ENCODE measurements around the gene TAX1BP3. TPM values are rescaled to one million over a fixed set of nuclear protein-coding genes. Genes with fewer than 3 reads are reported as not detected.
A peak's percentile ranks its signal among the peaks of the same experiment; 100 is the strongest.

Gene TAX1BP3
- polyA plus RNA-seq, 1 donor from 2014 or later, result 72.1 TPM

DNA sequence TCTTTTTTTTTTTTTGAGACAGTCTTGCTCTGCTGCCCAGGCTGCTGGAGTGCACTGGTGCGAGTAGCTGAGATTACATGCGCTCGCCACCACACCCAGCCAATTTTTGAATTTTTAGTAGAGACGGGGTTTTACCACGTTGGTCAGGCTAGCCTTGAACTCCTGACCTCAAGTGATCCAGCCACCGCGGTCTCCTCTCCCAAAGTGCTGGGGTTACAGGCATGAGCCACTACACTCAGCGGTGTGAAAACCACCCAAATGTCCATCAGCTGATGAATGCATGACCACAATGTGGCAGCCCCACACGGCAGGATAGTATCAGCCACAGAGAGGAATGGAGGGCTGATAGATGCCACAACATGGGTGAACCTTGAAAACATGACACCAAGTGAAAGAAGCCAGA is 25.5 kb upstream of the TAX1BP3 start:
- H3K36me3 Mint-ChIP-seq, result peaks cover 5% of the 10 kb centered on the region
- peaks cover 0 to 2% (median 0%) of the 10 kb centered on the region in 3 donors for H3K9me3 Mint-ChIP-seq
- H3K4me1 Mint-ChIP-seq, result peaks cover 6 to 38% (median 32%) of the 10 kb centered on the region in 3 donors
- H3K27me3 Mint-ChIP-seq, result no peaks in the 10 kb centered on the region
- peak overlapping the region; percentile 96 to 100 (median 96) for H3K4me3 Mint-ChIP-seq
- H3K27ac Mint-ChIP-seq, result peak overlapping the region; percentile 93 to 98 (median 96)

DNA sequence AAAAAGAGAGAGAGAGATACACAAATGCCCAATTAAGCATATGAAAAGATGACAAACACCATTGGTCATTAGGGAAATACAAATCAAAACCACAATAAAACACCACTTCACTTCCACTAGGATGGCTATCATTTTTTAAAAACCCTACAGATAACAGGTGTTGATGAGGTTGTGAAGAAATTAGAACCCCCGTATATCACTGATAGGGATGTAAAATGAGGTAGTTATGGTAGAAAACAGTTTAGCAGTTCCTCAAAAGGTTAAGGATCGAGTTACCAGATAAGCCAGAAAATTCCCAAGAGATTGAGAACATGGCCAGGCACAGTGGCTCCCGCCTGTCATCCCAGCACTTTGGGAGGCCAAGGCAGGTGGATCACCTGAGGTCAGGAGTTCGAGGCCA is 24.8 kb upstream of the TAX1BP3 start:
- H3K4me3 Mint-ChIP-seq, result peak overlapping the region; percentile 84 to 96 (median 93)
- no peaks in the 10 kb centered on the region for H3K27me3 Mint-ChIP-seq
- H3K36me3 Mint-ChIP-seq, result peaks cover 8% of the 10 kb centered on the region
- peaks cover 13 to 44% (median 38%) of the 10 kb centered on the region in 3 donors for H3K4me1 Mint-ChIP-seq
- peaks cover 0 to 2% (median 0%) of the 10 kb centered on the region in 3 donors for H3K9me3 Mint-ChIP-seq
- peak overlapping the region; percentile 88 to 98 (median 93) for H3K27ac Mint-ChIP-seq

DNA sequence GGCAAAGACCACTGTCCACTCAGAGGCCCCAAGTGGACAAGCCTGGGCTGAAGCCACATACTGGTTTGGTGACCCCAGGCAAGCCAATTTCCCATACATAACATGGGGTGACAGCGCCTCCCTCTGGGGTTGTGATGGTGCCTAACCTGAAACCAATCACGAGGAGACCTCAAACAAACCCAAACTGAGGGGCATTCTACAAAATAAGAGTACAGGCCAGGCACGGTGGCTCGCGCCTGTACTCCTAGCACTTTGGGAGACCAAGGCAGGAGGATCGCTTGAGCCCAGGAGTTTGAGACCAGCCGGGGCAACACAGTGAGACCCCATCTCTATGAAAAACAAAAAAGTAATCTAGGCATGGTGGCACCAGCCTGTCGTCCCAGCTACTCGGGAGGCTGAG is 24.0 kb upstream of the TAX1BP3 start:
- peak overlapping the region; percentile 84 to 96 (median 93) for H3K4me3 Mint-ChIP-seq
- peaks cover 16 to 44% (median 36%) of the 10 kb centered on the region in 3 donors for H3K4me1 Mint-ChIP-seq

DNA sequence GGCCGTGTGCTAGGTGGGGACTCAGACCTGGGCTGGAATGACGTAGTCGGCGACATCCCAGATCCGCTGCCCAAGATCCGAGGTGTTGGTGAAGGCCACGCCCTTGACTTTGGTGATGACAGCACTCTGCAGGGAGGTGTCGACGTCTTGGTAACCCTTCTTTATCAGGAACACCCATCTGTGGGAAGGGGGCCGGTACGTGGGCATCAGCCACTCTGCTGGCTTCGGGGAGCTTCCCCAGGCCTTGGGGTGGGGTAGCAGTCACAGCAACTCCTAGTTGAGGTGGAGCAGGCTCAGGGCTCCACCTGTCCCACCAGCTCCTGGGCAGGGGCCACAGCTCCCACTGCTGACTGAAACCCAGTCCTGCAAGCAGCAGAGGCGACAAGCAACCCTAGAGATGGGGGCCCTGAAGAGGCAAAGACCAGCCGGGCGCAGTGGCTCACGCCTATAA is 23.3 kb upstream of the TAX1BP3 start:
- Mint-ChIP-seq H3K27ac (peak overlapping the region; percentile 62 to 94 (median 88)), H3K36me3 (peaks cover 8% of the 10 kb centered on the region), H3K27me3 (no peaks in the 10 kb centered on the region), H3K9me3 (peaks cover 0 to 3% (median 0%) of the 10 kb centered on the region in 3 donors), H3K4me3 (peak overlapping the region; percentile 72 to 96 (median 94)), H3K4me1 (peaks cover 16 to 39% (median 34%) of the 10 kb centered on the region in 3 donors)

More for the DNA sequence above, 24.0 kb upstream of the TAX1BP3 start:
- peaks cover 8% of the 10 kb centered on the region for H3K36me3 Mint-ChIP-seq
- H3K9me3 Mint-ChIP-seq, result peaks cover 0 to 3% (median 0%) of the 10 kb centered on the region in 3 donors
- H3K27ac Mint-ChIP-seq, result peak overlapping the region; percentile 75 to 92 (median 88)
- H3K27me3 Mint-ChIP-seq, result no peaks in the 10 kb centered on the region

DNA sequence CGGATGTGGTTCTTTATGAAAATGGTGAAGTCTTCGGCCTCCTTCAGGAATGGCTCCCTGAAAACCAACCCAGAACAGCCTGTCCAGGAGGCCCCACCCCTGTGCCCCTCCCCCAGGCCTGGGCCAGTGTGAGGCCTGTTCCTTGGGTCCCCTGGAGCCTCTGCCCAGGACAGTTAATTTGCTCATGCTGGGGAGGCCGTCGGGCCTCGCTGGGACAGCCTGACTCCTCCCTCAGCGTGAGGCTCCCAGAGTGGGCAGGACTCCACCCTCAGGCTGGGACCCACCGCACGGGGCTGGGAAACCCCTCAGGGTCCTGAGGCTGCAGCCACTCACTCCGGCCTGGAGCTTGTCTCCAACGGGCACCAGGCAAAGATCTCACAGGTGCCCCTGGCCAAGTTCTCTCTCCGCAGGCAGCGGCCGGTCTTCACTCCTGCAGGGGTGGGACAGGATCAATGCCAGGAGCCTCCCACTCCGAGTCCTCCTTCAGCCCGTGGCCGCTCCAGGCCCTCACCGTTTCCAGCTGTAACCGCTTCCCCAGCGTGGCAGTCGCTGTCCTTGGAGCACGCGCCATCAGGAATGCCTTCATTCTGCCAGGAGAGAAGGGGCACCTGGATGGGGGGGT is 21.8 kb upstream of the TAX1BP3 start:
- H3K4me1 Mint-ChIP-seq, result peaks cover 16 to 39% (median 34%) of the 10 kb centered on the region in 3 donors
- H3K27ac Mint-ChIP-seq, result peak overlapping the region; percentile 81 to 94 (median 88)
- H3K9me3 Mint-ChIP-seq, result peaks cover 0 to 3% (median 0%) of the 10 kb centered on the region in 3 donors
- peak overlapping the region; percentile 76 to 96 (median 94) for H3K4me3 Mint-ChIP-seq
- H3K27me3 Mint-ChIP-seq, result no peaks in the 10 kb centered on the region
- H3K36me3 Mint-ChIP-seq, result peaks cover 7% of the 10 kb centered on the region

DNA sequence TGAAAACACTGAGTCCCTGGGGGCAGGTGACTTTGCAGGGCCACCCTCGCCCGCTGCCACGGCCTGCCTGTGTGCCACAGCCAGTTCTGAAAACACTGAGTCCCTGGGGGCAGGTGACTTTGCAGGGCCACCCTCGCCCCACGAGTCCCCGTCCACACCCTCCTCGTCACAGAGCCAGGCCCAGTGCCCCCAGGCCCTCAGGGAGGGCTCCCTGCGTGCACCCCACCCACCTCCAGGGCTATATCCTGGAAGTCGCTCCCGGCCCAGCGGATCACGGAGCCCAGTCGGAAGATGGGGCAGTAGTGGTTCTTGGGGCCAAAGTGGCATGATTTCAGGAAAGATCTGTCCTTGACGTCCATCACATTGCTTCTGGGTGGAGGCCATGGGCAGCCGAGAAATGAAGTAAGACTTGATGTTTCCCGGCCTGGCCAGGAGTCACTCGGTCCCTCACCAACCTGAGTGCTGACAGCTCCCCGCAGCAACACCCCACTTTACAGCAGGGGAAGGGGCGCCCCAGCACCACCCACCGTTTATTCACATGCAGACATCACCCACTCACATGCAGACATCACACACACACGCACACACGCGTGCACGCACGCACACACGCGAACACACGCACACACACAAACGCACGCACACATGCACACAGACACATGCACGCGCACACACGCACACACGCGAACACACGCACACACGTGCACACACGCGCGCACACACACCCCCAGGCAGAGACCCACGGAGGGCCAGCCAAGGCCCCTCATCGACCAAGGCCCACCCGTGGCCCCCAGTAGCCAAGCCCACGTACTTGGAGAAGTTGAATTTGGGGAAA is 21.1 kb upstream of the TAX1BP3 start:
- Mint-ChIP-seq H3K9me3 (peaks cover 0 to 3% (median 0%) of the 10 kb centered on the region in 3 donors), H3K27ac (peak overlapping the region; percentile 81 to 94 (median 94)), H3K4me3 (peak overlapping the region; percentile 76 to 96 (median 88)), H3K4me1 (peaks cover 20 to 42% (median 35%) of the 10 kb centered on the region in 3 donors), H3K36me3 (peaks cover 7% of the 10 kb centered on the region), H3K27me3 (no peaks in the 10 kb centered on the region)

DNA sequence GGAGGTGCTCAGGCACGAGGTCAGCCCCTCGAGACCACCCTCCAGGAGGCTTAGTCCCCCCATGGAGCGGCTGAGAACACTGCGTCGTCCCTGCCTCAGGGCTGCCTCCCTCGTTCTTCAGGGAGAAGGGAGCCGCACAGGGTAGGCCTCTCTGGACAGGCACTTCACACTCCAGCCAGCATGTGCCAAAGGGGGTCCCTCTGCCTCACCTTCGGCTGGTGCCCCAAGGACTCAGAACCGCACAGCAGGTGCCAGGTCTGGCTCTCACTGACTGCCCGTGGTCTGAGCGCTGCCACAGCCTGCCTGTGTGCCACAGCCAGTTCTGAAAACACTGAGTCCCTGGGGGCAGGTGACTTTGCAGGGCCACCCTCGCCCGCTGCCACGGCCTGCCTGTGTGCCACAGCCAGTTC is 20.5 kb upstream of the TAX1BP3 start:
- peak overlapping the region; percentile 81 to 91 (median 87) for H3K4me3 Mint-ChIP-seq
- H3K9me3 Mint-ChIP-seq, result peaks cover 0 to 3% (median 0%) of the 10 kb centered on the region in 3 donors
- H3K27me3 Mint-ChIP-seq, result no peaks in the 10 kb centered on the region
- H3K4me1 Mint-ChIP-seq, result peaks cover 26 to 42% (median 36%) of the 10 kb centered on the region in 3 donors
- H3K27ac Mint-ChIP-seq, result peak overlapping the region; percentile 70 to 94 (median 83)
- peaks cover 7% of the 10 kb centered on the region for H3K36me3 Mint-ChIP-seq

DNA sequence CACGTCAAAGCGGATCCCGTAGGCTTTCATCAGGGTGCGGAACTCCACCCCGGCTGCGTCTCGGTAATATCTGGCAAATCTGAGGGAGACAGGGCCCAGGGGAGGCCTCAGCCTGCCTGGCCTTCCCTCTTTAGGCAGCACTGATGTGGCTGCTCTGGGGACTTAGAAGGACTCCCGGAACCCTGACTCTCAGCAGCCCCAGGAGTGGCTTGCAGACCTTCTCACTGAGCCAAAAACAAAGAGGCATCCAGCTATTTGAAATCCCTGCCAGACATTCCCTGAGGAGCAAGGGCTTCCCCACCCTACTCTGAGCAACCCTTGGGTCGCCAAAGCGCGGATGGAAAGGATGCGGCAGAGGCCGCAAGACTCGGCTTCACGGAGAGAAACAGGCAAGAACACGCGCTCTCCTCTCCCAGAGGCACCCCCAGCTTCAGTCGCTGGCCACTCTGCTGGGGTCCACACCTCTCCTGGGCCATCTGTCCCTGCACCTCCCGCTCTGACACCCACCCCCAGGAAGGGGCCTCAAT is 19.7 kb upstream of the TAX1BP3 start:
- Mint-ChIP-seq H3K4me3 (peak overlapping the region; percentile 81 to 91 (median 87)), H3K27ac (peak overlapping the region; percentile 70 to 94 (median 83)), H3K4me1 (peaks cover 31 to 44% (median 42%) of the 10 kb centered on the region in 3 donors), H3K27me3 (no peaks in the 10 kb centered on the region), H3K9me3 (peaks cover 0 to 3% (median 0%) of the 10 kb centered on the region in 3 donors), H3K36me3 (peaks cover 11% of the 10 kb centered on the region)

DNA sequence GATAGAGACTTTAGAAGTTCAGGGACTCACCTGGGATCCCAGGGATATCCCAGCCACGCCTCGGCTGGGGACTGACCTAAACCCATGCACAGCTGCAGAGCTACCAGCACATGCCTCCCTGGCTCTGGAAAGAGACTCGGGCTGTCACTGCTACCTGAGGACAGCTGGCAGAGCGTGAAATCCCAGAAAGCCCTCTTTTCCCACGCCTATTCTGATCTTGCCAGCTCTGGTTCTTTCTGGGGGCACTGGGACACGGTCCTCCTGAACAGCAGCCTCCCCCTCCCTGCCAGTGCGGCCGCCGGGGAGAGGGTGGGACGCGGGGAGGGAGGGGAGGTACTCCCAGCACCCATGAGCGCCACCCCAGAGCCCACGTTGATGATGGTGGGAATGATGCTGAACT is 16.8 kb upstream of the TAX1BP3 start:
- Mint-ChIP-seq H3K4me1 (peaks cover 30 to 33% (median 33%) of the 10 kb centered on the region in 3 donors), H3K4me3 (peak overlapping the region in 3 of 4 donors; percentile 54 to 72 (median 70)), H3K36me3 (peaks cover 13% of the 10 kb centered on the region), H3K9me3 (peaks cover 0 to 3% (median 0%) of the 10 kb centered on the region in 3 donors), H3K27ac (peak overlapping the region; percentile 85 to 90 (median 88)), H3K27me3 (no peaks in the 10 kb centered on the region)

DNA sequence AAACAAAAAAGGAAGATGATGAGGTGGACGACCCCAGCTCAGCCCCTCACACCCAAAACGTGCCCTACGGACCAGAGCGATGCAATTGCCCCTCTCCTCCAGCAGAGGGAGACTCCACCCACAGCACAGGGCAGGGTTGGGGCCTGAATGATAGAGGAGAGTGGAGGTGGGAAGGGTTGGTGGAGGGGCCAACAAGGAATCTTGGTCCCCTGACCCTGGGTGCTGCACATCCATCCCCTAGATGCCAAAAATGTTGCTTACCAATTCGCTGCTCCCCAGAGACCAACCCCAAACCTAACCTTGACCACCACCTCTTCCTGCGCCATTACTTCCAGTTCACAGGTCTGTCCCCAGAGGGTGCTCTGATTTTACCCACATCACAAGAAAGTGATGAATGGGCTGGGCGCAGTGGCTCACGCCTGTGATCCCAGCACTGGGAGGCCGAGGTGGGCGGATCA is 14.7 kb upstream of the TAX1BP3 start:
- Mint-ChIP-seq H3K36me3 (peaks cover 10% of the 10 kb centered on the region), H3K4me3 (peak overlapping the region; percentile 54 to 88 (median 68)), H3K27me3 (no peaks in the 10 kb centered on the region), H3K4me1 (peaks cover 15 to 20% (median 20%) of the 10 kb centered on the region in 3 donors), H3K9me3 (peaks cover 0 to 1% (median 0%) of the 10 kb centered on the region in 3 donors), H3K27ac (peak overlapping the region; percentile 55 to 90 (median 89))

DNA sequence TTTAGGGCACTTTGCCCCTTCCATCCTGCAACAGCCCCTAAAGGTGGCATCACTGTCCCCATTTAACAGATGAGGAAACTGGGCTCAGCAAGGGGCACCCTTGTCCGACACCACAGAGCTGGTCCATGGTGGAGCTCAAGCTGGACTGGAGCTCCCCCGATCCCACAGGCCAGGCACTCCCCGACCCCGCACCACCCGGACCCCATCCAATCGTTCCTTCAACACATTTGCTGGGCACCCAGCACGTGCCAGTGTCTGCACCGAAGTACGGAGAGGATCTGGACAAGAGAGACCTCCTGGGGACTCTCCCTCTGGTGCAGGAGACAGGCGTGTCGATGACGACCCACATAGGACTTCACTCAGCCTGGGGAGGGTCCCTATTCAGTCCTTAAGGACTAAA is 13.7 kb upstream of the TAX1BP3 start:
- Mint-ChIP-seq H3K27ac (peak overlapping the region; percentile 39 to 88 (median 71)), H3K4me3 (peak overlapping the region in 2 of 4 donors; percentile 66 to 74), H3K9me3 (no peaks in the 10 kb centered on the region), H3K36me3 (peaks cover 10% of the 10 kb centered on the region), H3K4me1 (peaks cover 14 to 18% (median 17%) of the 10 kb centered on the region in 3 donors), H3K27me3 (no peaks in the 10 kb centered on the region)

DNA sequence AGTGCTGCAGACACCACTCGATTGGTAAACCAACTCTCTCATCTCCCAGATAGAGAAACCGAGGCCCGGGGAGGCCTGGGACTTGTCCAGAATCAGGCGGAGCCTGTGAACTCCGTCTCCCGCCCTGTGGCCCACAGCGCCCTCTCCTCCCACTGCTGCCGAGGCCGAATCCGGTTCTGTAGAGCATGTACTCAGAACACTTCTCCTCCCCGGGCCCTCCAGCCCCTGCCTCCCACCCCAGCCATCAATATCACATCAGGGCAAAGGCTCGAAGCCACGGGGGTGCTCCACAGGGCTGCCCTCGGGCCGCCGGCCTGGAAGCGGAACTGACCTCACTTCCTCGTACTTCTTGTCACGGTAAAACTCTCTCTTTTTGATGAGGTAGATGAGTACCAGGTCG is 13.2 kb upstream of the TAX1BP3 start:
- no peaks in the 10 kb centered on the region for H3K9me3 Mint-ChIP-seq
- H3K27me3 Mint-ChIP-seq, result no peaks in the 10 kb centered on the region
- peaks cover 10% of the 10 kb centered on the region for H3K36me3 Mint-ChIP-seq
- peaks cover 14 to 18% (median 17%) of the 10 kb centered on the region in 3 donors for H3K4me1 Mint-ChIP-seq
- H3K4me3 Mint-ChIP-seq, result peak overlapping the region in 2 of 4 donors; percentile 37 to 63
- peak overlapping the region in 2 of 3 donors; percentile 39 to 71 for H3K27ac Mint-ChIP-seq

DNA sequence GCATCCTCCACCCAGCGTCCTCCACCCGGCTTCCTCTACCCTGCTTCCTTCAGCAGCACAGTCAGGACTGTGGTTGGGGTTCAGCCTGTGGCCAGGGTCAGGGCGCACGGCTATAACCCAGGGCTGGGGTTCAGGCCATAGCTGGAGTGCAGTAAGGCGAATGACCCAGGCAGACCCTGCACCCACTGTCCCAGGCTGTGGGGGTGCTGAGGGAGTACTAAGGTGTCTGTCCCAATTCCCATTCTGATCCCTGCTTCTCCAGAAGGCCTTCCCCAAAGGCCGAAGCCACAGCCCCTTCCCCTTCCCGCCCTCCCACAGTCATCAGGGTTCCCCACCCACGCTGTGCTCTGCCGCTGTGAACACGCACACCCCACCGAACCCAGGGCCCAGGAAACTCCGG is 12.7 kb upstream of the TAX1BP3 start:
- Mint-ChIP-seq H3K27ac (no peak overlapping the region), H3K27me3 (no peaks in the 10 kb centered on the region), H3K9me3 (no peaks in the 10 kb centered on the region), H3K4me1 (peaks cover 14 to 21% (median 18%) of the 10 kb centered on the region in 3 donors), H3K4me3 (no peak overlapping the region), H3K36me3 (peaks cover 10% of the 10 kb centered on the region)

DNA sequence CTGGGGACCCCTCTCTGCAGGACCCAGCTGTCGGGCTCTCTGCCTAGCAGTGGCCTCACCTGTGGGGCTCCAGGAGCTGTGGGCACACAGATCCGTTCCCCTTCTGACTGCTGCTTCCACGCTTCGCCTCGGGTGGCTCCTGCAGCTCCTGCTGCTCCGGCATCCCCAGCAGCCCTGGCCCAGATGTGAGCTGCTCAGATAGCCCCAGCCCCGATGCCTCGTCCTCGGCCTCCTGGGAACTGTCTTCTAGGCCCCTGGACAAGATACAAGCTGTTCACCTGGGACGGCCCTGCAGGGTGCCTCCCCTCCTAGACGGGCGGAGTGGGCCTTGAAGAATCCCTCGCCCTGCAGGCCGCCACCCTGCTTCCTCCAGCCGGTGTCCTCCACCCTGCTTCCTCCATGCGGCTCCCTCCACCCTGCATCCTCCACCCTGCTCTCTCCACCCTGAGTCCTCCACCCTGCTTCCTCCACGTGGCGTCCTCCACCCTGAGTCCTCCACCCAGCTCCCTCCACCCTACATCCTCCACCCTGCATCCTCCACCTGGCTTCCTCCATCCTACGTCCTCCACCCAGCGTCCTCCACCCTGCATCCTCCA is 11.3 kb upstream of the TAX1BP3 start:
- peak overlapping the region in 2 of 3 donors; percentile 62 to 77 for H3K27ac Mint-ChIP-seq
- H3K4me3 Mint-ChIP-seq, result peak overlapping the region in 1 of 4 donors; percentile 55
- peaks cover 14 to 22% (median 18%) of the 10 kb centered on the region in 3 donors for H3K4me1 Mint-ChIP-seq
- H3K27me3 Mint-ChIP-seq, result no peaks in the 10 kb centered on the region
- no peaks in the 10 kb centered on the region for H3K9me3 Mint-ChIP-seq
- H3K36me3 Mint-ChIP-seq, result peaks cover 10% of the 10 kb centered on the region
